ENCODE data around the gene CARF.
"Not testable (repeated sequence)": the region's sequence is repeated elsewhere in the genome, so short reads cannot be mapped to it uniquely, and the experiment has no call there.

CARF gene, protein sequence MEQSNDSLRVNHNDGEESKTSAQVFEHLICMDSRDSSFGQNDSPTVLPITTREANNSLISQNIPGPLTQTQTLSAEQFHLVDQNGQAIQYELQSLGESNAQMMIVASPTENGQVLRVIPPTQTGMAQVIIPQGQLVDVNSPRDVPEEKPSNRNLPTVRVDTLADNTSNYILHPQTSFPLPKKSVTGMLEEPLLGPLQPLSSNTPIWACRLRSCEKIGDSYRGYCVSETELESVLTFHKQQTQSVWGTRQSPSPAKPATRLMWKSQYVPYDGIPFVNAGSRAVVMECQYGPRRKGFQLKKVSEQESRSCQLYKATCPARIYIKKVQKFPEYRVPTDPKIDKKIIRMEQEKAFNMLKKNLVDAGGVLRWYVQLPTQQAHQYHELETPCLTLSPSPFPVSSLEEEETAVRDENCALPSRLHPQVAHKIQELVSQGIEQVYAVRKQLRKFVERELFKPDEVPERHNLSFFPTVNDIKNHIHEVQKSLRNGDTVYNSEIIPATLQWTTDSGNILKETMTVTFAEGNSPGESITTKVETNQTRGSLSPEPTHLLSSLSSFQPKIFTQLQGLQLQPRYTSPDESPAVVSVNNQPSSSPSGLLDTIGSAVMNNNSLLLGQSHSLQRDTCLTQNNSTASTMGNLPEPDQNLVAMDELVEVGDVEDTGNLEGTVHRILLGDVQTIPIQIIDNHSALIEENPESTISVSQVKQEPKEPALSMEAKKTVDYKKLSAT

GRCh38 chr2:202911512-202912341 is at the start of gene CARF, which contains the start of gene WDR12:
Gene CARF, plus strand, starts transcription at chr2:202912275. Its CDS starts 29,628 bp downstream, at chr2:202941903.
Gene WDR12, minus strand, starts transcription at chr2:202911673. Its CDS starts 197 bp downstream, at chr2:202911476.
- FAIRE-seq = peak; percentile 90

DNA sequence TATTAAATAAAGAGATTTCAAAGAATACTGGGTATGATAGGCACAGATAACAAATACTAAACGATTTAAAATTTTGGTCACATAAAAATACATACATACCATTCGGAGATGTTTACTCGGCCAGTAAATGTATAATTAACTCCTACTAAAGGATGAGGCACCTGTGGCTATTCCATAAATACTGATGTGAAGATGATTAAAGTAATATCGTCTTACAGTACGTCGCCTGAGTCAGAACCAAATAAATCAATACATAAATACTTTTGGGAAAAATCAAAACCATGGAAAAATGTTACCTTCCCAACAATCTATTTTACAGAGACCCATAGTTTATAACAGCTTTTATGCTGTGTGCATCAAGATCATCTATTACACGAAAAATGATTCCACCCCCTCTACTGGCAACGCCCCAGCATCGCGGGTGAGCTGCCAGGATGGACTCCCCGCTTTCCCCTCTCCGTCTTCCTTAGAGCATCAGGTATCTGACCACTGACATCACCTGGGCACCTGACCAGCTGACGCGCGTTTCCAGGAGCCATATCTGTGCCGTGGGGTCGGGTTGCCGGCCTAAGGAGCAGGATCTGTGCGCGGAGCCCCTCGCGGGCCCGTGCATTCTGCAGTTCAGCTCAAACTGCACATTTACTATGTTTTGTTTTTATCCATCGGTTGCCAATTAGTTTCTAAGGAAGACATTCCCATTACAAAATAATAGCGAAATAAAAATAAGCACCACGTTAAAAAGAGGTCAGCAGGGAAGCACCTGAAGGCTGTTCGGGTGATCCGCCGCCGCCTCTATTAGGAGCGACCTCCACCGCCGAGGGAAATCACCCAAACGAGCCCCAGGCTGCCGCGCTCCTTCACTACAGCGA is 41.4 kb upstream of the CARF start:
- FAIRE-seq = peak; percentile 37

GRCh38 chr2:202871300-202872141 is 40.6 kb upstream of the CARF start, which contains the start of gene ICA1L:
Gene ICA1L, minus strand, starts transcription at chr2:202871766. Its CDS starts 42,757 bp downstream, at chr2:202829009.
- FAIRE-seq = no peak

DNA sequence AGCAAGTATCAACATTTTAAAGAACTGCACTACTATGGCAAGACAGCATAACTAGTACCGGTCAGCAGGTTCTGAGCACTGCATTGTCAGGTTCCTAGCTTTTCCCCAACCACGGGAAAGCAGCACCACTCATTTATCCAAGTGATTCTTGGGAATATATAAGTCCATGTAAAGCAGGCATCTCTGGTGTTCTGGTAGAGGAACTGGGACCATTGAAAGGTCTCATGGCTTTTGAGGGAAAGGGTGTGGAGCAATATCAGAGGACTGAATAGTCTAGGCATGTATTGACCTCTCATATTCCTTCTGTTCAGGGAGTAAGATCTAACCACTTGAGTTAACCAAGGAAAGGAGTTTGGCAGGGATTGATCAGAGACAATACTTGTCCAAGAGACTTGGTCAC is 34.4 kb upstream of the CARF start:
- FAIRE-seq = no peak

DNA sequence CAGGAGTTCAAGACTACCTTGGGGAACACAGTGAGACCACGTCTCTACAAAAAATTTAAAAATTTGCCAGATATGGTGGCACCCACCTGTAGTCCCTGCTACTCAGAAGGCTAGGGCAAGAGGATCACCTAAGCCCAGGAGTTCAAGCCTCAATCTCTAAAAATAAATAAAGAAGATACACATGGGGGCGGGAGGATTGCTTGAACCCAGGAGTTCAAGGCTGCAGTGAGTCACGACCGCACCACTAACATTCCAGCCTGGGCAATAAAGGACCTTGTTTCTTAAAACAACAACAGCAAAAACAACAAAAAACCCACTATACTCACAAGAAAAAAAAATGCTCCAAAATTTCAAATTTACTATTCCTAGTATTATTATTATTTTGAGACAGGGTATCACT is 30.5 kb upstream of the CARF start:
- no peak for FAIRE-seq

GRCh38 chr2:202883987-202884675 is 27.9 kb upstream of the CARF start:
- FAIRE-seq = no peak

- no peak for FAIRE-seq
Measured at GRCh38 chr2:202885190-202885589, 26.9 kb upstream of the CARF start.

GRCh38 chr2:202905507-202905906 is 6.6 kb upstream of the CARF start:
- FAIRE-seq = not testable (repeated sequence)

GRCh38 chr2:202908186-202908585 is 3.9 kb upstream of the CARF start:
- FAIRE-seq = no peak

GRCh38 chr2:202909394-202910192 is 2.5 kb upstream of the CARF start:
- FAIRE-seq = no peak

- FAIRE-seq = not testable (repeated sequence)
Measured at GRCh38 chr2:202910250-202910649, 1.8 kb upstream of the CARF start.

- no peak for FAIRE-seq
Measured at GRCh38 chr2:202910698-202911097, 1.4 kb upstream of the CARF start.

DNA sequence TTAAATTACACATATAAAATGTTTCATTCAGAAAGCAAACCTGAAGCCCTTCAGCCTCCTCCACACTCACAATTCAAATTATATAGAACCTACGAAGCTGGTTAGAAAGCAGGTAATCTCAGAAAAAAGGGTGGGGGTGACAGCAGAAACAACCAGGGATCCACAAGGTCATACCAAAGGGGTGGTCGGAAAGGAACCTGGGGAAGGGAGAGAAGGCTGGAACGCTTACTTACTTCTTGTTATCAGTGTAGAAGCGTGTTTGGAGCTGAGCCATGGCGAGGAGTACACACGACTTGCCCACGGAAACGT is 918 bp upstream of the CARF start:
- no peak for FAIRE-seq

DNA sequence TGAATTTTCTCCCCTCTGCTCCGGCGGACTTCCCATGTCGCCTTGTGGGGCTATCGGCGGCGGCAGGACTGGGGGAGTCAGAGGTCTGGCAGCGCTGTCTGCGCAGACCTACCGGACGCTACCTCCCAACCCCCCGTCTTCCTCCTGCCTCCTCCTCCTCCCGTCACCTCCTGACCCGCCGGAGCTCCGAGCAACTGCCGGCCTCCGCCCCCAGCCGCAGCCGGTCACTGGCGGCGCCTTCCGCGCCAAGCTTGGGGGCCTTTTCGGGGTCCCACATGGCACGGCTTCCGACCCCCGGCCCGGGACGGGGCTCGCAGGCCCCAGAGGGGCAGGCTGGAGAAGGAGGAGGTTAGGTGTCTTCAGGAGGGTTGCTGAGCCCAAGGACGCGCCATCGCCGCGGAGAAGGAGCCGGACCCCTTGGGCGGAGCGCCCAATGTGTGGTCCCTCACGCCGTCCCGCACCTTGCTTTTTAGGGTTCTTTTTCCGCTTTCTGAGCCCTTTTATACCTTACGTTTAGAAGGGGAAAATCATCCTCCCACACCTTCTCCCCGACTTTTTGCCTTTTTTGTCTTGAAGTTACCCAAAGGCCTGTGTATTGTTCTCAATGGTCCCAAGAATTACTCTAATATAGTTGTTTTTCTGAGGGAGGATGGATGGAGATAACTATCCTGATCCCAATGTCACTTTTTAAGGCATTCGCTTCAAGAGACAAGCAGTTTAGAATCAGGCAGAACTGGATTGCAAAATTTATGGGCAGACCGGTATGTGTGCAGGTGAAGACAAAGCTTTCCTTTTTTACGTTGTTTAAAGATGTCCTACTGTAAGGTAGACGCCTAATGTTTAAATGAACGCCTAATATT is 497 bp downstream of the CARF start:
- FAIRE-seq = not testable (repeated sequence)

DNA sequence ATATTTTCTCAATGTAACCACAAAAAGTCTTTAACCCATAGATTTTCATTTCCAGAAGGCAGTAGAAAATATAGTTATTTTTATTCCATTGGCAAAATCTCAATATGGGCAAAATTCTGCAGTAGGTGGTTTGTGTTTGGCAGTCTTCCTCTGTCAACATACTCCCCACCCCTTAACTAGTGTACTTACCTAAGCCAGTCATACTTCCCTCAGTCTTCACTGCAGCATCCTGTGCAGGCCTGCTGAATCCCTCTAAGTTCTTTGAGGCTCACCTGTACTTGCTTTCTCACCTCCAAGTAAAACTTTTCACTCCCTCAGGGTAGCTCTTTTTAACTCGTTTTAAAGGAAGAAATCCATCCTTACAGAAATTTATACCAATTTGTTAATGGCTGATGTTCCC is 6.8 kb downstream of the CARF start:
- FAIRE-seq = no peak

- no peak for FAIRE-seq
Measured at GRCh38 chr2:202932425-202933138, 20.5 kb downstream of the CARF start.

DNA sequence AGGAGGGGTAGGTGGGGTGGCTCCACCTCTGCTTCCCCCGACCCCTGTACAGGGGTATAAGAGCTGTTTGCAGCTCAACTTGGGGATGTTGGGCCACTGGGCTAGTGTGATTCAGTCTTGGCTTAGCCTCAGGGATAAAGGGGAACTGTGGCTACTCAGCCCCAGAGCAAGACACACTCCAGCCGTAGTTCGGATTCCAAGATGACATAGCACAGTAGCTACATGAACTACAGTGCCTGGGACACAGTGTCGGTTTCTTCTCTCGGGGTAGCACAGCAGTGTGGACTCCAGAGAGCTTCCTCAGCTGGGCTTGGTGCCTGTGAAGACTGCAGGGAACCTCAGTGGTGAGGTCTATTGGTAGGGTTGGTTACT is 21.1 kb downstream of the CARF start:
- no peak for FAIRE-seq

- no peak for FAIRE-seq
Measured at GRCh38 chr2:202933958-202934357, 21.9 kb downstream of the CARF start.
